GM04503 (cell line): ENCODE data around the gene CLMN.
"Not testable (repeated sequence)": the region's sequence is repeated elsewhere in the genome, so short reads cannot be mapped to it uniquely, and the experiment has no call there.

ENCODE experiments used
- DNase-seq: peaks from one replicate; pipeline ENCODE4 v3.0.0-alpha.2; 2012; ENCODE audit warnings: low read depth

The CLMN gene

DNA sequence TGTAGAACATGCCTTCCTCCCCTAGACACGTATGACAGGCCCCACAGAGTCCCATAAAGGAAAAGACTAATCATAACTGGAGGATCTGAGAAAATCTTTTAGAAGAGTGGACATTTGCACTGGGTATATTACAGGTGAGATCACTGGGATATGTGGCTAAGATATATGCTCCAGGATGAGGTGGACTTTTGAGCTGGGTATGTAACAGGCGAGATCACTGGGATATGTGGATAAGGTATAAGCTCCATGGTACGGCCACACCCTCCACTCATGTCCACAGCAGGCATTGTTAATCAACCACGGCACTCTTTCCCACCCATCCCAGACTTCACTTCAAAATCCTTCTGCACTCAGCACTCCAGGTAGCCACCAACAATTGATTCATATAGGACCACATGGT is 34.1 kb downstream of the CLMN start:
- DNase-seq = no peak

DNA sequence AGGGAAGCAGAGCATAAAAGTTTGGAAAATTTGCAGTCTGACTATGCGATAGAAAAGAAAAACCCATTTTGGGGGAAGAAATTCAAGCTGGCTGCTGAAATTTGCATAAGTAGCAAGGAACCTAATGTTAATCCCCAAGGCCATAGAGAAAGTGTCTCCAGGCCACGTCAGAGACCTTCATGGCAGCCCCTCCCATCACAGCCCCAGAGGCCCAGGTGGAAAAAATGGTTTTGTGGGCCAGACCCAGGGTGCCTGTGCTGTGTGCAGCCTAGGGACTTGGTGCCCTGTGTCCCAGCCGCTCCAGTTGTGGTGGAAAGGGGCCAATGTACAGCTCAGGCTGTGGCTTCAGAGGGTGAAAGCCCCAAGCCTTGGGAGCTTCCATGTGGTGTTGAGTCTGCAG is 35.9 kb downstream of the CLMN start:
- not testable (repeated sequence) for DNase-seq

DNA sequence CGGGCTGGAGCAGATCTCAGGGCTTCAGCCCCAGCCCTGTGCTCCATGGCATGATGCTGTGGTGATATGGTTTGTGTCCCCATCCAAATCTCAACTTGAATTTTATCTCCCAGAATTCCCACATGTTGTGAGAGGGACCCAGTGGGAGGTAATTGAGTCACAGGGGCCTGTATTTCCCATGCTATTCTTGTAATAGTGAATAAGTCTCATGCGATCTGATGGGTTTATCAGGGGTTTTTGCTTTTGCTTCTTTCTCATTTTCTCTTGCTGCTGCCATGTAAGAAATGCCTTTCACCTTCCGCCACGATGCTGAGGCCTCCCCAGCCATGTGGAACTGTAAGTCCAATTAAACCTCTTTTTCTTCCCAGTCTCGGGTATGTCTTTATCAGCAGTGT is 36.7 kb downstream of the CLMN start:
- DNase-seq = not testable (repeated sequence)

DNA sequence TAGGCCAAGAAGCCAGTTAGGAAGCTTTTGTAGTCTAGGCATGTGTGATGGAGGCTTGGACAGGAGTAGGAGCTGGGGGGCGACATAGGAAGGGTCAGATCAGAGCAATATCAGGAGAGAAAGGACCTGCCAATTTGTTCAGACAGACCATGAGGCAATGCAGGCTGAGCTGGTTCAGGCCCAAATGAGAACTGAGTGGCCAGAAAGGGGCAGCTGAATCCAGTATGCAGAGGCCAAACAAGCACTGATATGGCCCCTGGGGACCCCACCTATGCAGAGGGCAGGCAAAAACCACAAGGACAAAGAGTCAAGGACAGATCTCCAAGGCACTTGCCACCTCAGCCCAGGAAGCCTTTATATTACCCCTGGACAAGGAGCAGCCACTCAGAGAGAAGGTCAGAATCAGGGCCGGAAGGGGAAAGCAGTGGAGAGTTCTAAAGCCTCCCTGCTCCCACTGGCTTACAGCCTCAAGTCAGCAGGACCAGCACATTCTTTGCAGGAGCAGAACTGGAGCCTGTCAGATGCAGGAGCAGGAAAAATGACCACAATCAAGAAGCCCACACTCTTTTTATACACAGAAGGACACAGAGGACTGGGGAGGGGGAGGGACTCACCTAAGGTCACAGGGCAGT is 37.2 kb downstream of the CLMN start:
- DNase-seq = no peak

DNA sequence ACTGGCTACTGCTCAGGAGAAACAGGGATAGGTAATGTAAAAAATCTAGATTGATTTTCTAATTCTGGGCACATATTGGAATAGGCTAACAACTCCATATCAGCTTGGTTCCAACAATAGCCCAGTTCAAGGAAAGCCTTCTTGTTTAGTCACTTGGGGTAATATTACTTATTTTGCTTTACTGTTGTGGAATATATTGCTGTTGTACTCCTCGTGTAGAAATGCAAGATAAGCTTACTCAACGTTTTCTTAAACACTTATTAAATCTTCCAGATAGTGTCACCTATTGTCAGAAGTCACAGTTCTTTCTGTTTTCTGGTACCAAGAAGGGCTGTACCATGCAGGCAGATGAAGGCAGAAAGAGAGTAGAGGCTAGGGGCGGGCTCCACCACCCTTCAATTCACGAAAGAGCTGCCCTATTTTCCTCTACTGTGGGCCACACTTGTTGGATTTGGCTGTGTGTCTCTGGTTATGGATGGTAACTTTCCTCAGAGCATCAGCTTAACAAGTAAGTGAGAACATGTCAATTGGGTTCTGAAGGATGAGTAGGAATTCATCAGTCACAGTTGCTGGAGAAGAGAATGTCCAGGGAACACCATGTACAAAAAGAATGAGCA is 38.0 kb downstream of the CLMN start:
- no peak for DNase-seq

DNA sequence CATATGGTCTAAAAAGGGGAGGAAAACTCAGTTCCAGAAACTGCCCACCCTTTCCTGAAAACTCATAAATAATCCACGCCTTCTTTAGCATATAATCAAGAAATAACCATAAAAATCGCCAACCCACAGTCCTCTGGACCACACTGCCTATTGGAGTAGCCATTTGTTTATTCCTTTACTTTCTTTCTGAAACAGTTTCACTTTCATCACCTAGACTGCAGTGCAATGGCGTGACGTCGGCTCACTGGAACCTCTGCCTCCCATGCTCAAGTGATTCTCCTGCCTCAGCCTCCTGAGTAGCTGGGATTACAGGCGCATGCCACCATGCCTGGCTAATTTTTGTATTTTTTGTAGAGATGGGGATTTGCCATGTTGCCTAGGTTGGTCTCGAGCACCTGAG is 44.2 kb downstream of the CLMN start:
- DNase-seq = no peak

DNA sequence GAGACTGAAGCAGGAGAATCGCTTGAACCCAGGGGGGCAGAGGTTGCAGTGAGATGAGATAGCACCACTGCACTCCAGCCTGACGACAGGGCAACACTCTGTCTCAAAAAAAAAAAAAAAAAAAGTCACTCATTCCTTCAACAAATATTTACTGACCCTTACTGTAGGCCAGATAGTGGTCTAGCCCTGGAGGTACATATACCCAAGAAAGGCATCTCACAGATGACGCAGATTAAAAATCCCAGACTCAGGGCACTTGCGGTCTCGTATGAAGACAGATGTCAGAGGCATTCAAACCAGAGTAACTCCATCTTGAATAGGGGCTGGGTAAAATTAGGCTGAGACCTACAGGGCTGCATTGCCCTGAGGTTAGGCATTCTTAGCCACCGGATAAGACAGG is 44.8 kb downstream of the CLMN start:
- DNase-seq = no peak

DNA sequence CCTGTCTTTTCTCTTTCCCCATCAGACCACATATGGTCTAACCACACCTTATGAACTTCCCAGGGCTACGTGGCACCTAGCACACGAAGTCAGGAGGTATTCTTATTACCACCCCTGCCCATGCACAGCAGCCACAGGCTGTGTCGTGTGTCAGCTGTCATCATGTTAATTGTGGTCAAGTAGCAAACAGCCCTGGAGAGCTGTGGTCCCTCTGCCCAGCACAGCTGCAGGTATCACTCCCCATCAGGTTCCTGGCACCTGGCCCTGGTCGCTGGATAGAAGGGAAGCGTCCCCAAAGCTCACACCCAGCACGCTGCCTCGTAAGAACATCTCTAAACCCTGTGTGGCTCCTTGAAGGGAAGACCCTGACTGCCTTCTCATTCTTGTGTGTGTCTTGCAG is 45.4 kb downstream of the CLMN start:
- no peak for DNase-seq

DNA sequence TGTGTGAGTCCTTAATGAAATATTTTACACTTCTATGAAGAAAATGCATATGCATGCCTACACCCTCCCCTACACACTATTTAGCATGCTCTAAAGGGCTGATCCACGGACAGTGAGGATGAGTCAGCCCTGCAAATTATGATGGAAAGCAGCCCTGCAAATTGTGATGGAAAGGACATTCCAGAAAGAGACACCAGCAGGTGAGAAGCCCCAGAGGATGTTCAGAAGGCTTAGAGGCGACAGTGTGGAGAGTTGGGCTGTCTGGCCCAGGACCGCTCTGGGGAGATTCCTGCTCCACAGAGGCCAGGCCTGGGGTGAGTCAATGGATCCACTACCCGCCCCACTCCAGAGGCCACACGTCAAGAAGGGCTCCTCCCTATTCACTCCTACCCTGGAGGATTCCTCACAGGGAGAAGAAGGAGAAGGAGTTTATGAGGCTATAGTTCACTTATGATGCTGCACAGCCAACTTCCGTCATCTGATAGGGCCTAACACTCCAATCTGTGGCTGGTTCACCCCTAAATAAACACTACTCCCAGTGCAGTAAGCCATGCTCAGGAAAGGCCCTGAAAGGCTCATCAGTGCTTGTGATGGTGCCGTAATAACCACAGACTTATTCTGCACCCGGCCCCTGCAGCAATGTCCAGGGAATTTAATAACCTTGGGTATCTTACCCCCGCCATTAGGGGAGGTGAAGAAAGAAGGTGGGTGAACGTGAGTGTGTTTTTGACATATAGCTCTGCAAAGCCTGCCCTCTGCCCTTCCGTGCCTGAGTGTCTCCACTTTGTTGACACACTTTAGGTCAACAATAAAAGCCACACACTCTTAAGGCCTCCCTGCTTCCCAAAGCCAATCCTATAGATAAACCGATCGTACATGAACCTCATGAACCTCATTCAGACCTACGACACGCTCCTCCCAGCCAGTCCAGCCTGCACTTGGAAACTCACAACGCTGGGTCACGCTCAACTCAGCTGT is 46.4 kb downstream of the CLMN start:
- no peak for DNase-seq

DNA sequence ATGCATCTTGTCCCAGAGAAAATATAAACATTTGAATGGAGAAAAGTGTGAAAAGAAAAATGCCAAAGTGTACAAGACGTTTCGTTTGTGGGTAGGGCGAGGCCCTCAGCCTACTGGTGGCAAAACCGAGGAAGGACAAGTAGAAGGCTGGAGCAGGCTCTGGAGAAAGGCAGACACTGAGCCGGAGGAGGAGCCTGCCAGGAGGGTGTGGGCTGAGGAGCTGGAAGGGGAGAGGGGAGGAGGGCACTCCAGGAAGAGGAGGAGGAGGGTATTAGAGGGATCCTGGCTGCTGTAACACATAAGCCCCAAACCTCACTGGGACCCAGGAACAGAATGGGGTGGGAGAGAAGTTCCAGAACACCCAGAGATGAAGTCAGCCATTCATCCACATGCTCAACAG is 47.7 kb downstream of the CLMN start:
- no peak for DNase-seq

DNA sequence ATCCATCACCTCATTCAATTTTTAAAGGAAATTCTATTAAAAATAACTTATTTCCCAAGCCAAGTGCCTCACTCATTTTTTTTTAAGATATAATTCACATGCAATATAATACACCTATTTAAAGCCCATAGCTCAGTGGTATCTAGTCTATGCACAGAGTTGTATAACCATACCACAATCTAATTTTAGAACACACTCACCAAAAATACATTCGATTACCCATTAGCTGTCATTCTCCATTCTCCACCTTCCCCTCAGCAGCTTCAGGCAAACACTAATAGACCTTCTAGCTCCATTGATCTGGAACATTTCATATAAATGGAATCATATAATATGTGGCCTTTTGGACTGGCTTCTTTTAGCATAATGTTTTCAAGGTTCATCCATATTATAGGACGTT is 49.5 kb downstream of the CLMN start:
- no peak for DNase-seq

DNA sequence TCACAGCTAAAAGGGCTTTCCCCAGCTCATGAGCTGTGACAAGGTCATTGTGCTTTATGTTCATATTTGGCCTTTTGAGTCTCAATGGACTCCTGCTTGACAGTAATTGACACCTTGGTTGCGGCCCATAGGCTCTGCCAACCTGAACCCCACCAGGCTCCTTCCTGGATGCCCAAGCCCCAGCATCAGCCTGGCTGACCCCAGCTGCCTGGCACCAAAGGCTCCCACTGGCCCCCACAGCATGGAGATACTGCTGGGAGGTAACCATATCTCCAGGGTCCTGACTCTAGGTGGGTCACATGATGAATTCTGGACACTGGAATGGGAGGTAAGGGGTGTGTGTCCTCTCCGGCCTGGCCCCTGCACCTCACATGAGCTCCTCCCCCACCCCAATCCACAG is 50.2 kb downstream of the CLMN start:
- no peak for DNase-seq

DNA sequence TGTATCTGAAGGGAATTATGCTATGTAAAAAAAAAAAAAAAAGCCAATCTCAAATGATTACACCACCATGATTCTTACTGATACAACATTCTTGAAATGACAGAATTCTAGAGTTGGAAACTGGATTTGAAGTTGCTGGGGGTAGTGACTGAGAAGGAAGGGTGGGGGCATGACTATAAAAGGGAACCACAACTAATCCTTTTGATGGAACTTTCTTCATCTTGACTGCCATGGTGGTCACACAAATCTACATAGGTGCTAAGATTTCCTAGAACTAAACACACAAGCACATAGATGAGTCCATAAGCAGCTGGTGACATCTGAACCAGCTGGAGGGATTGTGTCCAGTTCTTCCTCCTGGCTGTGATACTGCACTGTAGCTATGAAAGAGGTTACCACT is 51.4 kb downstream of the CLMN start:
- no peak for DNase-seq

DNA sequence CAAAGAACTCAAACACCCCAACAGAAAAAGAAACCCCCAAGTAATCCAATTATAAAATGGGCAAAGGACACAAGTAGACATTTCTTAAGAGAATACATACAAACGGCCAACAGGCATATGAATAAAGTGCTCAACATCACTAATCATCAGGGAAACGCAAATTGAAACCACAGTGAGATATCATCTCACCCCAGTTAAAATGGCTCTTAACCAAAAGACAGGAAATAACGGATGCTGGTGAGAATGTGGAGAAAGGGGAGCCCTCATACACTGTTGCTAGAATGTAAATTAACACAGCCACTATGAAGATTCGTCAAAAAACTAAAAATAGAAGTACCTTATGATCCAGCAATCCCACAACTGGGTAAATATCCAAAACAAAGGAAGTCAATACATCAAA is 52.4 kb downstream of the CLMN start:
- DNase-seq = no peak

DNA sequence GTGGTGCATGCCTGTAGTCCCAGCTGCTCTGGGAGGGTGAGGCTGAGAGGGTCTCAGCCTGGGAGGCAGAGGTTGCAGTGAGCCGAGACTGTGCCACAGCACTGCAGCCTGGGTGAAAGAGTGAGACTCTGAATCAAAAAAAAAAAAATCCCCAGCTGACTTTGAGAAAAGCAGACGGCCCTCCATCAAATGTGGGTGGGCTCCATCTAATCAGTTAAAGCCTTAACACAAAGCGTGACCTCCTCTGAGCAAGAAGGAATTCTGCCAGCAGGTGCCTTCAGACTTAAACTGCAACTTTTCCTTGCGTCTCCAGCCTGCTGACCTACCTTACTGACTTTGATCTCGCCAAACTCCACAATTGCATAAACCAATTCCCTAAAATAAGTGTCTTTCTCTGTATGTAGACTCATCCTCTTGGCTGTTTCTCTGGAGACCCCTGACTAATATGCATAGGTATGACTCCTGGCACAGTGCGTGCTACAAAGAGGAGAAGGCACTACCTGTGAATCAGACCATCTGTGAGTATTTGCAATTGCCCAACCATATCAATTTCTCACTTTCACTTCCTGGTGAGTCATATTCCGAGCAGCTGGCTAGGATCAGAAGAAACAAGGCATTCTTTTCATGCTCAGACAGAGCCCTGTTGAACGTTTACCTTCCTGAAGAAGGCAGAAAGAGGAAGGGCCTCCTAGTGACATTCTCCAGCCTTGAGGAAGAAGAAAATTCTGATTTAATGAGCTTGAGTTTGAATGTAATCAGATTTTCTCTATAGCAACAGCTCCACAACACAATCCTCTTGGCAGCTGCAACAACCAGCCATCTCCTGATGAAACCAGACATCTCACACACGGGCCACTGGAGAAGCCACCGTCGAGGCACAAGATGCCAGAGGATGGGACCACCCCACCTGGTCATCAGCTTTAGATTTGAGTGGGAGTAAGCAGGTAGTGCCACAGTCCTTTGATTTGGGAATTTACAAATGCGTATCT is 54.3 kb downstream of the CLMN start:
- peak; percentile 55 for DNase-seq

DNA sequence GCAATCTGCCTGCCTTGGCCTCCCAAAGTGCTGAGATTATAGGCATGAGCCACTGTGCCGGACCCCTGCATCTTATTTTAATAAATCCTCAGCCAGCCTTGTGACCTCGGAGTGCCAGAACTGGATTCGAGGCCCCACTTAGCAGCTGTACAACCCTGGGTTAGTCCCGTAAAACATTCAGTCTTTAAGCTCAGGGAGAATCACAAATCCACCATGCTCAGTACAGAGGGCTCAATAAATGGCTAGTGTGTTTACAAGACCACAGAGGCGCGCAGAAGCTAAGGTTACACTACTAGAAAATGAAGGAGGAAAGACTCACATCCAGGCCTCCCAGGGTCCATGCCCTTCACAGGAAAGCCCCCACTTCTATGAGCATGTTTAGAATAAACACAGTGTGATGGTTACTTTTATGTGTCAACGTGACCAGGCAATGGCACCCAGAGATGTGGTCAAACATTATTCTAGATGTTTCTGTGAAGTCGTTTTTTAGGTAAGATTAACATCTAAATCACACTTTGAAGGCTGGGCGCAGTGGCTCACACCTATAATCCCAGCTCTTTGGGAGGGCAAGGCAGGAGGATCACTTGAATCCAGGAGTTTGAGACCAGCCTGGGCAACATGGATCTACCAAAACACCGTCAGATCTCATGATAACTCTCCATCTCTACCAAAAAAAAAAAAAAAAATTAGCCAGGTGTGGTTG is 55.3 kb downstream of the CLMN start:
- DNase-seq = no peak

DNA sequence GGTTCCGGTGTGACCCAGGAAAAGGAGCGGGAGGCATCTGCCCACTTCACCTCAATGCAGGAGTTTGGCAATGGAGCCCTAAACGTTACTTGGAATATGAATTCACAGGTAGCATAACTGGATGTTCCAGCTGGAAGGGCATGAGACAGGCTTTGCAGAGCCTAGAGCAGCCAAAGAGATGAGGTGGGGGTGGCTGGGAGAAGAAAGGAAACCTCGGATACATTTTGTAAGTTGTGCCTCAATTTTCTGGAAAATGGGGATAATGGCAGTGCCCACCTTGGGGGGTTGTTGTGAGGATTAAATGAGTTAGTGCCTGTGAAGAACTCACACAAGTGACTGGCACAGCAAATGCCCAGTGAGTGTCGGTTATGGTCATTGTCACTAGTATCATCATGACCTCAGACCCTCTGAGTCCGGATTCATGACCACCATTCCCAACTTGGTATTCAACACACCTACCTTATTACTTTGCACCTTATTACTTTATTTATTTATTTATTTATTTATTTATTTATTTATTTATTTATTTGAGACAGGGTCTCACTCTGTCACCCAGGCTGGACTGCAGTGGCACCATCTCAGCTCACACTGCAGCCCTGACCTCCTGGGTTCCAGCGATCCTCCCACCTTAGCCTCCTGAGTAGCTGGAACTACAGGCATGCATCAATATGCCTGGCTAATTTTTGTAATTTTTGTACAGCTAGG is 56.0 kb downstream of the CLMN start:
- no peak for DNase-seq

DNA sequence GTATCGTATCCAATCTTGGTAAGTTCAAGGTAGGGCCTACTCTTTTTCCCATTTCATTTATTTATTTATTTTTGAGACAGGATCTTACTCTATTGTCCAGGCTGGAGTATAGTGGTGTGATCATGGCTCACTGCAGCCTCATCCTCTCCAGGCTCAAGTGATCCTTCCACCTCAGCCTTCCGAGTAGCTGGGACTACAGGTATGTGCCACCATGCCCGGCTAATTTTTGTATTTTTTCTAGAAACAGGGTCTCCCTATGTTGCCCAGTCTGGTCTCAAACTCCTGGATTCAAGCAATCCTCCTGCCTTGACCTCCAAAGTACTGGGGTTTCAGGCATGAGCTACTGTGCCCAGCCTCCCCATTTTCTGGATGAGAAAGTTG is 57.2 kb downstream of the CLMN start:
- DNase-seq = no peak

DNA sequence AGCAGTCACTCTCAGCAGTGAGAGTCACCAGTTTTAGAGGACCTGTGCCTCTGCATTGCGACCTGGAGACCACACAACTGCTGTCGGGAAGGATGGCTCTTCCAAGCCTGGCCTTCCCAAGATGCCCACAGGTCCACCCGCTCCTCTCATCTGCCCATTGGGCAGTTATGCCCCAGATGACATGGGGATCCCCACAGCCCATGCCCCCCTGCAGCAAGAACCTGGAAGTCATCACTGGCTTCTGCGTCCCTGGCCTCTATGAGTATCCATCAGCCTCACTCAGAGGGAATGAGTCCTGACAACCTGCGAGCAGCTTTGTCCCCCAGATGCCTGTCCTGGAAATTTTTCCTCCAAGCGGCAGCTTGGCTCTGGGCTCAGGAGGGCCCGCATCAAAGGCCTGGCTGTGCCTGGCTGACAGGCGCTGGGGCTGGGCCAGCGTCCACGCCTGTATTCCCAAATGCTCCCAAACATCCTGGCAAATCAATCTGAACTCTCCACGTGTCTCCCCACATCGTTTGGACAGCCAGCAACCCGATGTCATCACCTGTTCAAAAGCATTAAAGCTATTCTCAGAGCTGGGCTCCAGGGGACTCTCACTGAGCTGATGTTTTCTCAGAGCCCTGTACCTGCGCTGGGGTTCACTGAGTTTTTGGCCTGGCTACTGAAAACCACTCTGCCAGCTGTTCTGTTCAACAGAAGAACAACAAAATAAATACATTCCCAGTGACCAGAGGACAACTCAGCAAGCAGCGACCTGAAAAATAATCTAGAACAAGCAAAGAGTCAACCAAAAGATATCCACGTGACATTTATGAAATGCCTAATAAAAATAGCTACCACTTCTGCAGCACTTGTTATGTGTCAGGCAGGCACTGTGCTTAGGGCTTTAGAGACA is 57.8 kb downstream of the CLMN start:
- DNase-seq = no peak
